ENCODE results near the gene KIF26A. TPM values are rescaled to one million over a fixed set of nuclear protein-coding genes. Genes with fewer than 3 reads are reported as not detected.

The KIF26A gene
- polyA plus RNA-seq, 1 donor from 2014 or later, result 11.2 TPM

- no peaks in the 10 kb centered on the region for H3K9me2 ChIP-seq (ENCODE audit: insufficient read depth, low read length)
- H3K36me3 ChIP-seq (ENCODE audit: insufficient read depth, low read length), result no peaks in the 10 kb centered on the region
- H4K20me1 ChIP-seq (ENCODE audit: insufficient read depth), result no peaks in the 10 kb centered on the region
- no peak overlapping the region for H3K4me3 ChIP-seq (ENCODE audit: low read length)
- H3K27me3 ChIP-seq (ENCODE audit: insufficient read depth, low read depth, low read length), result no peaks in the 10 kb centered on the region
- H3K9me3 ChIP-seq (ENCODE audit: low read length), result no peaks in the 10 kb centered on the region
- no peaks in the 10 kb centered on the region for H3F3A ChIP-seq (ENCODE audit: insufficient read depth, low read length, poor library complexity, severe bottlenecking)
- no peak overlapping the region for H3K27ac ChIP-seq (ENCODE audit: low read length)
- H3K4me2 ChIP-seq (ENCODE audit: low read length), result no peak overlapping the region
- H3K9ac ChIP-seq (ENCODE audit: low read length), result no peak overlapping the region
- no peak overlapping the region for H2AFZ ChIP-seq (ENCODE audit: low read depth, low read length)
- no peaks in the 10 kb centered on the region for H3K79me2 ChIP-seq (replicated peaks; ENCODE audit: insufficient read depth, low read length)
- TF ChIP-seq POLR2AphosphoS5 (IDR thresholded peaks at IDR 0.05) (no peak), RAD21 (conservative IDR thresholded peaks at IDR 0.05) (no peak), CTCF (IDR thresholded peaks at IDR 0.05; ENCODE audit: poor library complexity, severe bottlenecking) (no peak), REST (IDR thresholded peaks at IDR 0.05; ENCODE audit: borderline replicate concordance) (no peak), EZH2 (IDR thresholded peaks at IDR 0.05; ENCODE audit: borderline replicate concordance, insufficient read depth, low read length, poor library complexity, severe bottlenecking) (no peak), TAF1 (IDR thresholded peaks at IDR 0.05; ENCODE audit: low read depth) (no peak), SMC3 (conservative IDR thresholded peaks at IDR 0.05; ENCODE audit: poor library complexity) (no peak), MXI1 (conservative IDR thresholded peaks at IDR 0.05; ENCODE audit: poor library complexity, severe bottlenecking) (no peak), EP300 (conservative IDR thresholded peaks at IDR 0.05; ENCODE audit: poor library complexity, severe bottlenecking) (no peak)
These were observed 42.3 kb downstream of the KIF26A start for GRCh38 chr14:104180561-104181165.

- Histone ChIP-seq H3K9me2 (ENCODE audit: insufficient read depth, low read length) (no peaks in the 10 kb centered on the region), H3K79me2 (replicated peaks; ENCODE audit: insufficient read depth, low read length) (no peaks in the 10 kb centered on the region), H3K27me3 (ENCODE audit: insufficient read depth, low read depth, low read length) (no peaks in the 10 kb centered on the region), H3K9me3 (ENCODE audit: low read length) (no peaks in the 10 kb centered on the region), H3K4me3 (ENCODE audit: low read length) (no peak overlapping the region), H3K9ac (ENCODE audit: low read length) (no peak overlapping the region), H3K4me2 (ENCODE audit: low read length) (no peak overlapping the region), H3K27ac (ENCODE audit: low read length) (no peak overlapping the region), H3F3A (ENCODE audit: insufficient read depth, low read length, poor library complexity, severe bottlenecking) (no peaks in the 10 kb centered on the region), H3K36me3 (ENCODE audit: insufficient read depth, low read length) (no peaks in the 10 kb centered on the region), H2AFZ (ENCODE audit: low read depth, low read length) (no peak overlapping the region), H4K20me1 (ENCODE audit: insufficient read depth) (no peaks in the 10 kb centered on the region)
- no peak for TF ChIP-seq EZH2 (IDR thresholded peaks at IDR 0.05; ENCODE audit: borderline replicate concordance, insufficient read depth, low read length, poor library complexity, severe bottlenecking)
These were observed 43.6 kb downstream of the KIF26A start for GRCh38 chr14:104181761-104182530.
